GM23248 (cell line): ENCODE data around the gene GNPTG.

Experiments used
- EZH2 ChIP-seq: fragments of 200-600 bp; sonication (generic); IDR thresholded peaks from 2 replicates; pipeline ENCODE4 v1.6.1; 2018; ENCODE audit warnings: antibody characterized with exemption, mild to moderate bottlenecking; ENCODE audit not compliant: insufficient read depth, poor library complexity, severe bottlenecking
- EZH2phosphoT487 ChIP-seq: fragments of 200-600 bp; sonication (generic); IDR thresholded peaks from 2 replicates; pipeline ENCODE4 v1.6.1; 2018; ENCODE audit warnings: antibody characterized with exemption, moderate library complexity, mild to moderate bottlenecking, low read depth; ENCODE audit not compliant: insufficient read depth

DNA sequence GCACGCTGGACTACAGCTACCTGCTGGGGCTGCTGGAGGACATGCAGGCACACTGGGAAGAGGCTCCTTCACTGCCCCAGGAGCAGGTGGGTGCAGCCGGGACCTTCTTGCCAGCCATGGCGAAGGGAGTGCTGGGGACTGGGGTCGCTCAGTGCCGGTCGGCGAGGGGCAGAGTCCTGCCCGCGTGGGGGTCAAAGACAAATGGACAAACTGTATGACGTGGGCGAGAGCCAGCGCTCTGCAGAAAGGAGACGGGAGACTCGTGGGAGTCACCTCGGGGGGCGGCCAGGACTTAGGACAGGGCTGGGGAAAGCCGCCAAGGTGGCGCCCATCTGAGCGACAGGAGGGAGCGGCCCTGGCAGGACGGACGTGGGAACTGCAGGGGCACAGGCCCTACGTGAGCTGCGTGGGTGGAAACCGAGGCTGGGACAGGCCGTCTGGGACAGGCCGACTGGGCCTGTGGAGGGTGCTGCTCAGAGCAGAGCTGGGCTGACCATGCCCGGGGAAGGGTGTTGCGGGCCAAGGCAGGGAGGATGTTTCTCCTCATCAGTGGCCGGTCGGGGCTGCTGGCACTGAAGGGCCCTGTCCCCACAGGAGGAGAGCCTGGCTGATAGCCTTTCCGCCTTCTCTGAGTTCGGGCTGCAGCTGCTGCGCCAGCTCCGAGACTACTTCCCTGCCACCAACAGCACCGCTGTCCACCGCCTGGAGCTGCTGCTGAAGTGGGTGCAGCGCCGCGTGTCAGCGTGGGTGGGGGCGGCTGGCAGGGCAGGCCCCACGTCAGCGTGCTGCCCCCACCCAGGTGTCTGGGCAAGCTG, 8.1 kb upstream of the GNPTG start:
- no peak for TF ChIP-seq EZH2
- no peak for TF ChIP-seq EZH2phosphoT487
